ENCODE data around the gene BANP.
A peak's percentile ranks its signal among the peaks of the same experiment; 100 is the strongest.

The BANP gene

DNA sequence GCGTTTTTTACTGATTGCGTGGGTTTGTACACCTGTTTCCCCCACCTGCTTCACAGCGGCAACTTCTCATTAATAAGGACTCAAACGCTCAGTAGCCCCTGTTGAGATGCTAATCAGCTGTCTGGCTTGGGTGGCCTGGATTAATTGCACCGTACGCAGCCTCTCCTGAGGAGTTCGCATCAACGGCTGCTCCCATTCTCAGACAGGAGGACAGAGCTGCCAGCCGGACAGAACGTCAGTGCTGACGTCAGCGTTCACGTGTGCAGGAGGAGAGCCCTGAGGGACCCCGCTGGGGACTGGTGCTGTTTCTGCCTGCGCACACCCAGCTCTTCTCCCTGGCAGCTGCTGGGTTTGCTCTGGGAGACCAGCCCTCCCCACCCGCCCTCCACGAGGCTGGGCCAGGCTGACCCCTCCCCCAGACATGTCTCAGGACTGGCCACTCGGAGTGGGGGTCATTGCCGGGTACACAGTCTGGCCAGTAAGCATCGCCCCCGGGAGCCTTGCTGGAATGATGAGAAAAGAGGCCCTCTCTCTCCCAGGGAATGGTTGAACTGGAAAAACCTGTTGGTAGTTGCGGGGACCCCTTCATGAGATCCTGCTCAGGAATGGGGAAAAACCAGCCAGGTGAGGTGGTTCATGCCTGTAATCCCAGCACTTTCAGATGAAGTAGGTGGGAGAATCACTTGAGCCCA lies 5.7 kb upstream of the BANP start (continued):
- no peak; the same call in 1 of the 2 replicates for TF ChIP-seq PRDM10 (tag by site-specific recombination; IDR thresholded peaks at IDR 0.05)
- TF ChIP-seq BCL11B (tag by site-specific recombination; IDR thresholded peaks at IDR 0.05; ENCODE audit: low read depth): no peak
- TF ChIP-seq ZNF629 (tag by site-specific recombination; IDR thresholded peaks at IDR 0.05): peak; percentile 89
- no peak for TF ChIP-seq PRDM1 (tag by site-specific recombination; IDR thresholded peaks at IDR 0.05)
- no peak for TF ChIP-seq ZNF292 (tag by site-specific recombination; IDR thresholded peaks at IDR 0.05; ENCODE audit: borderline replicate concordance, low read depth)
- TF ChIP-seq ZNF549 (tag by site-specific recombination; IDR thresholded peaks at IDR 0.05): no peak
- no peak for TF ChIP-seq ZNF837 (tag by site-specific recombination; IDR thresholded peaks at IDR 0.05)
- TF ChIP-seq ZBTB17 (tag by site-specific recombination; IDR thresholded peaks at IDR 0.05): 0 out of 2 replicates have a peak, but pooled peaks have one; percentile 27
- TF ChIP-seq SP2 (tag by site-specific recombination; IDR thresholded peaks at IDR 0.05): peak; percentile 35; the same call in 1 of the 2 replicates
- no peak for TF ChIP-seq ZNF140 (tag by site-specific recombination; IDR thresholded peaks at IDR 0.05)
- TF ChIP-seq, protein P1, sequence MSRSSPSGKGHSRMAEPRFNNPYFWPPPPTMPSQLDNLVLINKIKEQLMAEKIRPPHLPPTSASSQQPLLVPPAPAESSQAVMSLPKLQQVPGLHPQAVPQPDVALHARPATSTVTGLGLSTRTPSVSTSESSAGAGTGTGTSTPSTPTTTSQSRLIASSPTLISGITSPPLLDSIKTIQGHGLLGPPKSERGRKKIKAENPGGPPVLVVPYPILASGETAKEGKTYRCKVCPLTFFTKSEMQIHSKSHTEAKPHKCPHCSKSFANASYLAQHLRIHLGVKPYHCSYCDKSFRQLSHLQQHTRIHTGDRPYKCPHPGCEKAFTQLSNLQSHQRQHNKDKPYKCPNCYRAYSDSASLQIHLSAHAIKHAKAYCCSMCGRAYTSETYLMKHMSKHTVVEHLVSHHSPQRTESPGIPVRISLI (tag by site-specific recombination; IDR thresholded peaks at IDR 0.05): no peak; the same call in 1 of the 2 replicates
- no peak for TF ChIP-seq TSHZ1 (tag by site-specific recombination; IDR thresholded peaks at IDR 0.05; ENCODE audit: borderline replicate concordance)
- TF ChIP-seq ZNF426 (tag by site-specific recombination; IDR thresholded peaks at IDR 0.05): no peak
- peak; percentile 40; the same call in 1 of the 2 replicates for TF ChIP-seq SCRT2 (tag by site-specific recombination; IDR thresholded peaks at IDR 0.05)
- no peak for TF ChIP-seq ZSCAN18 (tag by site-specific recombination; IDR thresholded peaks at IDR 0.05)
- TF ChIP-seq YY2 (tag by site-specific recombination; IDR thresholded peaks at IDR 0.05): no peak
- no peak for TF ChIP-seq ZSCAN4 (tag by site-specific recombination; IDR thresholded peaks at IDR 0.05)
- TF ChIP-seq IKZF3 (tag by site-specific recombination; IDR thresholded peaks at IDR 0.05): 0 out of 2 replicates have a peak, but pooled peaks have one; percentile 5
- no peak for TF ChIP-seq ZNF707 (tag by site-specific recombination; IDR thresholded peaks at IDR 0.05)
- no peak for TF ChIP-seq ZNF24 (tag by site-specific recombination; IDR thresholded peaks at IDR 0.05)
- TF ChIP-seq FEZF1 (tag by site-specific recombination; IDR thresholded peaks at IDR 0.05): no peak
- peak; percentile 30; the same call in 1 of the 2 replicates for TF ChIP-seq ZIC2 (tag by site-specific recombination; IDR thresholded peaks at IDR 0.05)
- no peak for TF ChIP-seq ZNF16 (tag by site-specific recombination; IDR thresholded peaks at IDR 0.05; ENCODE audit: low read depth)
- TF ChIP-seq ZNF155 (tag by site-specific recombination; IDR thresholded peaks at IDR 0.05): no peak
- TF ChIP-seq ZSCAN23 (tag by site-specific recombination; IDR thresholded peaks at IDR 0.05): no peak
- TF ChIP-seq ZNF792 (tag by site-specific recombination; IDR thresholded peaks at IDR 0.05): no peak
- TF ChIP-seq ZNF184 (tag by site-specific recombination; IDR thresholded peaks at IDR 0.05): no peak
